GM12872 (cell line): ENCODE measurements around the gene CACNA1B.

Experiments
- CTCF ChIP-seq: IDR thresholded peaks from 3 replicates; pipeline ENCODE4 v1.5.1; 2011; ENCODE audit warnings: low read depth, mild to moderate bottlenecking, low read length, moderate library complexity; ENCODE audit not compliant: insufficient read depth

The CACNA1B gene

GRCh38 chr9:137985637-137986071 lies 108.1 kb downstream of the CACNA1B start:
- TF ChIP-seq CTCF, result no peak

DNA sequence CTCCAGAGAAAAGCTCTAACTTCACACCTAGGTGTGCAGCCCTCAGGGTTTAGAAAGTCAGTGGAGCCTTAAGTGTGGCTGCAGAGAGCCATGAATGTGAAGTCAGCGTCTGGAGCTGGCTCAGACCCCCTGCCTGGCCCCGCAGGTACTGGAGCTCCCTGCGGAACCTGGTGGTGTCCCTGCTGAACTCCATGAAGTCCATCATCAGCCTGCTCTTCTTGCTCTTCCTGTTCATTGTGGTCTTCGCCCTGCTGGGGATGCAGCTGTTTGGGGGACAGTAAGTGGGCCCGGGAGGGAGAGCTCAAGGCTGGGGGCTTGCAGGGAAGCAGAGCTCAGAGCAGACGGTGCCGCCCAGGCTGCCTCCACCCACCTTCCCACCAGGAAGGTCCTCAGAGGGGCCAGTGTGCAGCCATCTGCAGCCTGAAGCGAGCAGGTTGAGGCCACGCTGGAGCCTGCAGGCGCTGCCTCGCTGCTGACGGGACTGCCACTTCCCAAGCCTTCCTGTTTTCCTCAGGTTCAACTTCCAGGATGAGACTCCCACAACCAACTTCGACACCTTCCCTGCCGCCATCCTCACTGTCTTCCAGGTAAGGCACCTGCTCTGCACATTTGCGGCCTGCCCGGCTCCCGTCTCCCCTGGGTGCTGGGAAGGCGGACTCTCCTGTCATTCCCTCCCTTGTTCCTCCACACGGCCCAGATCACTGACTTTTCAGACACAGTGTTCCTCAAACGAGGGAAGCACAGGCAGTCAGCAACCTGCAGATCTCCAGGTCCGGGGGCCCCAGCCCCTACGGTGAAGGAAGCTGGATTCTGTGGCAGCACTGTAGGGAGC lies 108.9 kb downstream of the CACNA1B start:
- TF ChIP-seq CTCF, result no peak

DNA sequence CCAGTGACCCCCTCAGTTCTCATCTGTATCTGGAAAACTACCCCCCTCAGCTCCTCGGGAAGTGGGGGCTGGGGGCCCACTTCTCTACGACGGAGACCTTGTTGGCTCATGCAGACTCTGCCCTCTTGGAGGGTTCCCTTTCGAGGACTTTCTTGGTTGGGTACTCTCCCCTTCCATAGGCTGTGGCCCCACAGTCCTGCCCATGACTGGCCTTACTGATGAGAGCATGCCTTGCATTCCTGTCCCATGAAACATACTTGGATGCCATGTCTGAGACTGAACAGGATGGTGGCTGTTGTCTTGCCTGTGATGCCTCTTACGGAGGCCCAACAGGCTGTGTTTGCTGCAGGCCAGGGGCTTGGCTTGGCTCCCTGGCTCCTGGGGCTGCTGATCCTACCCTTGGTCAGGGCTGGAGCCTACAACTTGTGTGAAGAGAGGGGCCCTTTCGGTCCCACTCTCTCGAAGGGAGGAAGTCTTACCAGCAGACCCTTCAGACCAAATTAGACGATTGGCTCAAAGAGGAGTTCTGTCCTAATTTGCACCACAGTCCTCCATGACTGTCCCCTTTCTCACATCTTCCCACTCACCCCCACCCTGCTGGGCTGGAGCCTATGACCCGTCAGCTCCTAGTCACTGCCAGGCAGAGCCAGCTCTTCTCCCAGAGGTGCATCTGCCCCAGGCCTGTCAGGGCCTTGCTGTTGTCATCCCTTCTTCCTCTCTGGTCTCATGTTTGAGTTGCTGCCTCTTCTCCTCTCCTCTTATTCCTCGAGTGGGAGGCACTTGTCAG lies 109.9 kb downstream of the CACNA1B start:
- no peak for TF ChIP-seq CTCF

DNA sequence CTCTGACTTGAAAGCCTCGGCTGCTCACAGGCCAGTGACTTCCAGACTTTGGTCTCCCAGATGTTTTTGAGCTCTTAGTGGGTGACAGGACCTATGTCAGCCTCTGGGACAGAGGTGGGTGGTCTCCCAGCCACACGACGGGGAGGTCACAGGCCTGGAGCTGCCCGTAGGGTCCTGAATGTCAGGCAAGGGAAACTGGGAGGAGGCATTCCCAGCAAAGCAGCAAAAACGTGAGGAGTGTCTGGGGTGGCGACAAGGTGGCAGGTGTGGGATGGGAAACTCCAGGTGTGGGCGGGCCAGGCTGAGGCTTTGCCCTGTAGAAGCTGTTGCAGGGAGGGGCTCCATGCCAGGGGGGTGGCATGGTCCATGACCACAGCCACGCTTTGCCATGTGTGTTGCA lies 110.5 kb downstream of the CACNA1B start:
- TF ChIP-seq CTCF, result no peak

- no peak for TF ChIP-seq CTCF
Observed at GRCh38 chr9:137988701-137989100, 111.1 kb downstream of the CACNA1B start.

- no peak for TF ChIP-seq CTCF
Observed at GRCh38 chr9:137989156-137989555, 111.6 kb downstream of the CACNA1B start.

DNA sequence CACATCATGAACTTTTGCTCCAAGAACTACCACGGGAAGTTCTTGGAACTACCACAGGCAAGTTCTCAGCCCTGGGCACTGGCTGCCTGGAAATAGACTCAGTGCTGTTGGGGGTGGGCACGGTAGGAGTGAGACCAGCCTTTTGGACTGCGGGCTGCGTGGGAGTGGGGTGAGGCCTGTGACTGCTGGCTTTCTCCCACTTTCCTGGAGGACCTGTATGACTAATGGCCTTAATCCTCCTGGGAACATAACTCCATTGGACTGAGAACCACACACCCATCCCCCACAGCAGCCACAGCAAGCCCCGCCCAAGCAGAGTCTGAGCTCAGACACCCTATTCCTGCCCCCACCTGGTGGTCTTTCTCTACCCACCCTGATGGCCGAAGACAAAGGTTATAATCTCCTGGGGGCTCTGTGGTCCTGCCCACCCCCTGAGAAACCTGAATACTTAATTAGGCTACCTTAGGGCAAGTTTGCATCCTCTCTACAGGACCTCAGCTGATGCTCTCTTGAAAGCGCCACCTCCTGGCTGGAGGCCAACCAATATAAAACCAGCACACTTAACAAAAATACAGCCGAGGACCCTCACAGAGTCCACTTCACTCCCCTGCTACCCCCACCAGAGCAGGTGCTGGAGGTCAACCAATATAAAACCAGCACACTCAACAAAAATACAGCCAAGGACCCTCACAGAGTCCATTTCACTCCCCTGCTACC lies 112.6 kb downstream of the CACNA1B start:
- 0 out of 3 replicates have a peak, but pooled peaks have one; percentile 13 for TF ChIP-seq CTCF
